HL-60 (cell line): Measurements from ENCODE around the gene PLCB1.

Experiments used
- DNase-seq, 2 experiments: peaks; one replicate each; pipeline ENCODE4 v3.0.0-alpha.2; 2010 to 2020; ENCODE audit warnings: low read depth in 1 of 2, low spot score in 1 of 2
- H3K27ac ChIP-seq: fragments of 250-450 bp; sonication (Bioruptor Pico); replicated peaks from 2 replicates; pipeline ENCODE4 v1.5.1; 2020; ENCODE audit warnings: mild to moderate bottlenecking, moderate library complexity
- H3K27me3 ChIP-seq: fragments of 250-450 bp; sonication (Bioruptor Pico); 2 replicates; pipeline ENCODE4 v1.5.1; 2021; ENCODE audit warnings: mild to moderate bottlenecking, moderate library complexity; ENCODE audit not compliant: insufficient read depth, poor library complexity, severe bottlenecking
- H3K4me3 ChIP-seq: replicated peaks from 2 replicates; pipeline ENCODE4 v1.5.1; 2011; ENCODE audit warnings: mild to moderate bottlenecking, control low read depth, low read length; ENCODE audit not compliant: insufficient read depth
- GABPA ChIP-seq: IDR thresholded peaks from 2 replicates; pipeline ENCODE4 v1.6.1; 2012; ENCODE audit warnings: low read depth
- POLR2AphosphoS5 ChIP-seq: IDR thresholded peaks from 2 replicates; pipeline ENCODE4 v1.6.1; 2012; ENCODE audit warnings: low read depth
- REST ChIP-seq: IDR thresholded peaks from 2 replicates; pipeline ENCODE4 v1.6.1; 2012; ENCODE audit warnings: low read depth; ENCODE audit not compliant: insufficient replicate concordance
- SPI1 ChIP-seq: IDR thresholded peaks from 2 replicates; pipeline ENCODE4 v1.6.1; 2012; ENCODE audit warnings: low read depth, mild to moderate bottlenecking, borderline replicate concordance
- TF ChIP-seq, protein P1 (sequence below): IDR thresholded peaks from one replicate; pipeline ENCODE4 v1.5.1; 2011; ENCODE audit warnings: low read length, control low read depth, inconsistent platforms; ENCODE audit not compliant: insufficient read depth

PLCB1 gene

GRCh38 chr20:8234580-8234979, 102.5 kb downstream of the PLCB1 start:
- TF ChIP-seq SPI1 (no peak), POLR2AphosphoS5 (no peak), GABPA (no peak), REST (no peak)
- TF ChIP-seq, protein P1, sequence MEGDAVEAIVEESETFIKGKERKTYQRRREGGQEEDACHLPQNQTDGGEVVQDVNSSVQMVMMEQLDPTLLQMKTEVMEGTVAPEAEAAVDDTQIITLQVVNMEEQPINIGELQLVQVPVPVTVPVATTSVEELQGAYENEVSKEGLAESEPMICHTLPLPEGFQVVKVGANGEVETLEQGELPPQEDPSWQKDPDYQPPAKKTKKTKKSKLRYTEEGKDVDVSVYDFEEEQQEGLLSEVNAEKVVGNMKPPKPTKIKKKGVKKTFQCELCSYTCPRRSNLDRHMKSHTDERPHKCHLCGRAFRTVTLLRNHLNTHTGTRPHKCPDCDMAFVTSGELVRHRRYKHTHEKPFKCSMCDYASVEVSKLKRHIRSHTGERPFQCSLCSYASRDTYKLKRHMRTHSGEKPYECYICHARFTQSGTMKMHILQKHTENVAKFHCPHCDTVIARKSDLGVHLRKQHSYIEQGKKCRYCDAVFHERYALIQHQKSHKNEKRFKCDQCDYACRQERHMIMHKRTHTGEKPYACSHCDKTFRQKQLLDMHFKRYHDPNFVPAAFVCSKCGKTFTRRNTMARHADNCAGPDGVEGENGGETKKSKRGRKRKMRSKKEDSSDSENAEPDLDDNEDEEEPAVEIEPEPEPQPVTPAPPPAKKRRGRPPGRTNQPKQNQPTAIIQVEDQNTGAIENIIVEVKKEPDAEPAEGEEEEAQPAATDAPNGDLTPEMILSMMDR: no peak

DNA sequence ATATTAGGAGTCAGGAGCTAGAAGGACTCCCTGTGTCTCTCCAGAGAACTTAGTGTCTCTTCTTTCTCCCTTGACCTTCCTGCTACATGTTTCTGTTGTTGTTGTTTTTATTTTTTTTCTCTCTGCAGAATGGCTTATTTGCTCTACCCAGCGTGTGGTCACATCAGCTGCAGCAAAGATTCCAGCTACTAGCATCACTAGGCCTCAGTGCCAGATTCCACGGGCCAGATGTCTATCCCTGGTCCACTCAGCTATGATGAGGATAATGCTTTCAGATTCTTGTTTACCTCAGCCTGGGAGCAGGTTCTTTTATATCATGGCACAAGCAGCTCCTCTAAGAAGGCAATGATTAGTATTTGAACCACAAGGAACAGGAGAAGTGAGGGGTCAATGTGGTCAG, 110.0 kb downstream of the PLCB1 start:
- TF ChIP-seq REST (no peak), GABPA (no peak), POLR2AphosphoS5 (no peak), SPI1 (no peak)
- TF ChIP-seq, protein P1: no peak
- DNase-seq: no peak
- no peak overlapping the region for H3K4me3 ChIP-seq
- no peaks in the 10 kb centered on the region for H3K27me3 ChIP-seq
- H3K27ac ChIP-seq: no peak overlapping the region

More at GRCh38 chr20:8234580-8234979, 102.5 kb downstream of the PLCB1 start:
- Histone ChIP-seq H3K4me3 (no peak overlapping the region), H3K27me3 (no peaks in the 10 kb centered on the region), H3K27ac (no peak overlapping the region)
- no peak for DNase-seq

DNA sequence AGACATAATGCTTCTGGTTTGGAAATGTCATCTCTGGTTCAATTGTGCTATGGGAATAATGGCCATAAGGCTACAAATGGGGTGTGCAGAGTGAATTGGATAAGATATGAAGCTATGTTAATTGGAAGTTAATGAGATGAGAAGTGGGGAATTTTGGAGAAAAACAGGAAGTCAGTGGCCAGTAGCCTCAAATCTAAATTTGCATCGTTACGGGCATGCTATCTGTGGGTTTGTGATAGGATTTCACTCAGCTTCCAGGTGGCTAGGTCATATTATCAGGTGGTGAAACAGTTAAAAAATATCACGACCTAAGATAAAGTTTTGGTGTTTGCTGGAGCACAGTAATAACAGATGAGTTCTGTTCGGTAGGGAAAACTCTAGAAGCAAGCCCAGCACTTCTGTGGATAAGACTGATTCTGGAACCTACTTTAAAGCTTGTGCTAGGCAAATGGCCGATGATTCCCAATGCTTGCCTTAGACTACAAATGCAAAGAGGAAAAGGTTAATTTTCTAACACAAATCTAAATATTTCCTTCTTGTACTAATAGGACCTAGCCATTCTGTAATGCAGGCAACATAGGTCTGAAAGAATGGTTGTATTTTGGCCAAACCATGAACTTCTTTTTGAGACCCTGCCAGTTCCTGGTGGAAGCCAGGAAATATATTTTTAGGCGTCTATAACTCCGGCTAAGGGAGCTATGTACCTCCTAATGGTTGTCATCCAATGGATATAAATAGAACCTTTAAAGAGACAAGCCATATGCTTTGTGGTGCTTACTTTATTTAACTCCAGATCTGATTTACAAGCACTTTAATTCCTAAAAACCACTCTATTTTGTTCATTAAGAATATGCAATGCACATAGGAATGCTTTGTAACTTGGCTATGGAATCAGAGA, 111.0 kb downstream of the PLCB1 start:
- TF ChIP-seq GABPA (no peak), SPI1 (peak; percentile 72; the same call in 1 of the 2 replicates)
- Histone ChIP-seq H3K27ac (no peak overlapping the region), H3K27me3 (no peaks in the 10 kb centered on the region), H3K4me3 (no peak overlapping the region)
- DNase-seq: no peak

- Histone ChIP-seq H3K27ac (no peak overlapping the region), H3K27me3 (no peaks in the 10 kb centered on the region), H3K4me3 (no peak overlapping the region)
- TF ChIP-seq, protein P1: no peak
- TF ChIP-seq POLR2AphosphoS5 (no peak), SPI1 (no peak), GABPA (no peak), REST (no peak)
- DNase-seq: no peak
Measured at GRCh38 chr20:8244637-8245036, 112.6 kb downstream of the PLCB1 start.
